CD4-positive, alpha-beta T cell treated with Interleukin-15 for 1 hour (primary cell): ENCODE results near the gene RPRD1A.
"Not testable (repeated sequence)": the region's sequence is repeated elsewhere in the genome, so short reads cannot be mapped to it uniquely, and the experiment has no call there.

Experiments
- DNase-seq: peaks from one replicate; pipeline ENCODE4 v3.0.0-alpha.2; 2020

The RPRD1A gene, protein sequence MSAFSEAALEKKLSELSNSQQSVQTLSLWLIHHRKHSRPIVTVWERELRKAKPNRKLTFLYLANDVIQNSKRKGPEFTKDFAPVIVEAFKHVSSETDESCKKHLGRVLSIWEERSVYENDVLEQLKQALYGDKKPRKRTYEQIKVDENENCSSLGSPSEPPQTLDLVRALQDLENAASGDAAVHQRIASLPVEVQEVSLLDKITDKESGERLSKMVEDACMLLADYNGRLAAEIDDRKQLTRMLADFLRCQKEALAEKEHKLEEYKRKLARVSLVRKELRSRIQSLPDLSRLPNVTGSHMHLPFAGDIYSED

DNA sequence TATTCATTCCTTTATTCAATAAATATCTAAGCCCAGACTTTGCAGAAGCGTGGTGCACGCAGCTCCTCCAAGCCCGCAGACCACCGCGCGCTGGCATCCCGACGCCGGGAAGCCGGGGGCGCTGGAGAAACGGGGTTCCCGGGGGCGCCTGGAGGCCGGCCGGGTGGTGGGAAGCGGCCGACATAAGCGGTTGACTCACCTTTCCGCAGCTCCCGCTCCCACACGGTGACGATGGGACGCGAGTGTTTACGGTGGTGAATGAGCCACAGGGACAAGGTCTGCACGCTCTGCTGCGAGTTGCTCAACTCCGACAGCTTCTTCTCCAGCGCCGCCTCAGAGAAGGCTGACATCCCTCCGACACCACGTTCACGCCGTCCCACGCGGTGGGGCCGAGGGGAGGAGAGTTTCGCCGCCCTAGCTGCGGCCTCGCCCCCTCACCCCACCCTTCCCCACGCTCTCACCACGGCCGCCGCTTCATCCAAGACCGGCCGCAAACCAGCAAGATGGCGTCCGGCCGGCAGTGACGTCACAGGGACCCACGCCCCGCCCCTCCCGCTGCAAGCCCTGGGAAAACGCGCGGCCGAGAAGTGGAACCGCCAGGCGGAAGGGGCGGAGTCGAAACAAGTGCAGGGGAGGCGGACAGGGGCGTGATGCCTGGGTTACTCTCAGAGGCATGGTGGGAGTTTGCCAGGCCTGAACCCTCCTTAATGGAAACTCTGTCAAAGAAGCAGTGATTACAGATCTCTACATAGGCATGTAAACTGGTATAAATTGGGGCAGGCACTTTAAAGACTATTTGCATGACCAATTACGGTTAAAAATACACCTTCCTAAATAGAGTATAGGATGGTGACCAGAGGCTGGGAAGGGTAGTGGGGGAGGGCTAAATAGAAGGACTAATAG is at the start of gene RPRD1A:
Gene RPRD1A (minus strand): TSS at position 505 of the 903 bp plus-strand sequence. CDS start 155 bp downstream, at position 350.
- peak; percentile 96 for DNase-seq

DNA sequence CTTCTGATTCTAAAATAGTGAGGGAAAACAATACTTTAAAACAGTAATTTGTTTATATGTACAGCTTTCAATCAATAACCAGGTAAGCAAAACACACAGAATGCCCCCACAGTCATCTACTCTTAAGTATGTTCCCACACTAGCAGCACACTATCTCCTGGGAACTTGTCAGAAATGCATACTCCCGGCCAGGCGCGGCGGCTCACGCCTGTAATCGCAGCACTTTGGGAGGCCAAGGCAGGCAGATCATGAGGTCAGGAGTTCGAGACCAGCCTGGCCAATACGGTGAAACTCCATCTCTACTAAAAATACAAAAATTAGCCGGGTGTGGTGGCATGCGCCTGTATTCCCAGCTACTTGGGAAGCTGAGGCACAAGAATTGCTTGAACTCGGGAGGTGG is 49.4 kb upstream of the RPRD1A start:
- DNase-seq, result not testable (repeated sequence)

DNA sequence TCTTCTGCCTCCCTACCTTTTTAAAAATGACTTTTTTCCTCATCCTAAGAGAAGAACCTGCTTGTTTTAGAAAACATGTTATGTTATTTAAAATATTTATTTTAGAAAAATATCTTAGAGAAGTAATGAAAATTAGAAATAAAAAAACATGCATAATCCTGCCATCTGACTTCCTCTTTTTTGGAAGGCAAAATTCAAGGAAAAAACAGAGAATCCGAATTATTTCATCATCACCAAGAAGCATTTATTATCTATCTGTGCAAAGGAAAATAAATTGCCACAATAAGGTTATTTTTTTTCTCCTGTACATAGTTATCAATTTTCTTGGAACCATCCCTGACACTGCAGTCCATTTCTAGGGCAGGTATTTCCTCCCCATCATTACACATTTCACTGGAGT is 47.4 kb upstream of the RPRD1A start:
- no peak for DNase-seq

DNA sequence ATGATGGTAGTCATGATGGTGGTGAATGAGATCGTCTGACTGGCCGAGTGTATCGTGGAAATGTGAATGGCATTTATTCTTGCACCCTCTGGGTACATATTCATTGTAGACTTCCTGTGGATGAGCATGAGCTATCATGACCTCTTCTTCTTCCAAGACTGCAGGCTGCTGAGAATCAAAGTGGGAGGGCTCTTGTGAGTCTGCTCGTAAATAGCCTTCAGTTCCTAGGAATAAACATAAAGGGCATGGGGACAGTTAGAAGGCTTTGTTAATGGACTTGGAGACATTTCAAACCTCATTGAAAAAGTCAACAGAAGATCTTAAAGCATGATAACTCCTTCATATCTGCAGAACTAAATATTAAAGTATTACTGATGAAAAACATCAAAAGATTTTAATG is 46.9 kb upstream of the RPRD1A start:
- no peak for DNase-seq

DNA sequence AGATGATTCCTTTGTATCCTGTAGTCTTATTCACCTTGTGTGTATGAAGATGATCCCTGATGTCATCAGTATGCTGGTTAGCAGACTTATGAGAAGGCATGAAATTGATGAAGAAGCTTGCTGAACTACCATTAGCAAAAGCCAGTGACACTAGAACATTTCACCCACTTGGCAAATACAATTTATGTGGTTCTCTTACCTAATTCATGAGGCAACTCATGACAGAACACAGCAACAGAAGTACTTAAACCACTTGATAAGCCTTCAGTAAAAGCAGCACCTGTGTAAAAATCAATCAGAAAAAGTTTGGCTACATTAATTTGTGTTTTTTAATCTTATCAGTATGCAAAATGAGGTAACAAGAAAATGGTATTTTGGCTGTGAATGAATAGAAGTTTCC is 44.9 kb upstream of the RPRD1A start:
- DNase-seq, result no peak

DNA sequence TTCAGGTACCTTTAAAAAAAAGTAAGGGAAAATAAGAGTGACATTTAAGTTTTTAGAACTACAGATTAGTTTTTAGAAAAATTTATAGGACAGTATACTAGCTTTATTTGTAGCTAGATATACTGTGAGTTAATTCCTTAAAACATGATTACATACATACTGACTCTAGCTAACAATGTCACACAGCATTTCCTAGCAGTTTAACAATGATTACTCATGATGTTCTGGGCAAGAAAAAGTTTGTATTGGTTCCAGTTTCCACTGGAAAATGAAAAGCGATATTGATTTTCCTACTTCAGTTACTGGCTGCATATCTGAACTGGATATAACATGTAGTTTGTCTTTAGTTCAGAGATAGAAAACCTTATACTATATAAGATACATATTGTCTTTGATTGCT is 42.4 kb upstream of the RPRD1A start:
- DNase-seq, result no peak

DNA sequence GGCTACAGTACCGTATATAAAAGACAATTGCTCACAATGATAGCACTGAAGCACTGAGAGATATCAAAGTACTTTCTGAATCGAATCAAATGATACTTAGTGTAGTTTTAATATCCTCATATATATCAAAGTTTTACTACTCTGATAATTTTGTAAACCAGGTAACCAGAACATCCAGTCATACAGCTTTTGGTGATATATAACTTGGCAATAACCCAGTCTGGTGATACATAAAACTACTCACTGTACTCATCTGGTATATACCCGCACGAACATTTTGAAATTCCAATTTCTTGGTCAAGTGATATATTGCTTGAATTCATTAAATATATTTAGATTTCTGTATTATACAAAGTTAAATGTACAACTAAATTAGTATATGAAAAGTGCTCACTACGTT is 41.2 kb upstream of the RPRD1A start:
- no peak for DNase-seq

DNA sequence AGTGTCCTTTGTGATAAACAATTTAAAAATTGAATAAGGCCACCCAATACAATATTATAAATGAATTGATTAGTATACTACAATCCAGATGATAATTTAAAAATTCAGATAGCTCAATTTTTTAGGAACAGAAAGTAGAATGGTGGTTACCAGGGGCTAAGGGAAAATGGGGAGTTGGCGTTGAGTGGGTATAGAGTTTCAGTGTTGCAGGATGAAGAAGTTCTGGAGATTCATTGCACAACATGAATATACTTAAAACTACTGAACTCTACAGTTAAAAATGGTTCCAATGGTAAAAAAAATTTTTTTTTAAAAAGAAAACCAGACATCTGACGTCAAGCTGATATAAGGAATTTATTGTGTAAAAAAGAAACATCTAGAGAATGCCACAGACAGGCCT is 40.8 kb upstream of the RPRD1A start:
- DNase-seq, result no peak

DNA sequence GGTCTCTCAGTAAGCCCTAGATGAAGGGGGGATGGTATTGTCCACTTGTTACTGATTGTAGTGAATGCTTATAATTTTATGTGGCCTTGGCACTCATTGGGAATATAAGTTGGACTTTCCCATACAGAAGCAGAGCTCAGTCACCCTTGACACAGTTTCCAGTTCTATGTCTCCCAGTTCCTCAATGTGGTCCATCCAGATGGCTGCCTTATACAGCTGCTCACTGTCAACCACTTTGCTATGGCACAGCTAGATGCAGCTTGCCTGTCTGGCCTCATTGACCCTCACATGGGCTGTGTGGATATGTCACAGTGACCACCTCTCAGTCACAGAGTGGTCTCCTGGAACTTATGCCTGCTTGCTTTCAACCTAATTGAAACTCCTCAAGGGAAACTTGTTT is 40.1 kb upstream of the RPRD1A start:
- DNase-seq, result no peak

DNA sequence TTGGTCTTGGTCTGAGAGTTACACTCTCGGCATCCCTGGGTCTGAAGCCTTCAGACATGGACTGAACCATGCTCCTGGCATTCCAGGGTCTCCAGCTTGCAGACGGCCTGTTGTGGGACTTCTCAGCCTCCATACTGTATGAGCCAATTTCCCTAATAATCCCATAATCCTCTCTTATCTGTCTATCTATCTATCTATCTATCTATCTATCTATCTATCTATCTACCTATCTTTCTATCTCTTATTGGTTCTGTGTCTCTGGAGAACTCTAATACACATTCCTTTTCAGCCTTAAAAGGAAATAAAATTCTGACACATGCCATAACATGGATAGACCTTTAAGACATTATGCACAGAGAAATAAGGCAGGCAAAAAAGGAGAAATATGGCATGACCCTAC is 37.4 kb upstream of the RPRD1A start:
- DNase-seq, result no peak

DNA sequence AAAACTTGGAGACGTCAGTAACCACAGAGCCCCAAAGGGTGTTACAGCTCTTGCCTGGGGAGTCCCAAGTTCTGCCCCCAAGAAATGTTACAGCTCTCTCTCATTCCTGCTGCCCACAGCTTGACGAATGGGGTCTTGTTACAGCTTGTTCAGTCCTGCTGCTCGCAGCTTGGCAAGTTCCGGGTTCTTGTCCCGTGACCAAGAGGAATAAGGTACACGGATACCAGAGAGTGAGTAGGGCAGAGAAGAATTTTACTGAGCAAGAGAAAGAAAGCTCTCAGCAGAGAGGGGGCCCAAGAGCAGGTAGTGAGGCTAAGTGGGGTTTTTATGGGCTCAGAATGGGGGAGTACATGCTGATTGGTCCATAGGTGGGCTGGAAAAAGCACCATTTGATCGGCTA is 34.6 kb upstream of the RPRD1A start:
- DNase-seq, result no peak

DNA sequence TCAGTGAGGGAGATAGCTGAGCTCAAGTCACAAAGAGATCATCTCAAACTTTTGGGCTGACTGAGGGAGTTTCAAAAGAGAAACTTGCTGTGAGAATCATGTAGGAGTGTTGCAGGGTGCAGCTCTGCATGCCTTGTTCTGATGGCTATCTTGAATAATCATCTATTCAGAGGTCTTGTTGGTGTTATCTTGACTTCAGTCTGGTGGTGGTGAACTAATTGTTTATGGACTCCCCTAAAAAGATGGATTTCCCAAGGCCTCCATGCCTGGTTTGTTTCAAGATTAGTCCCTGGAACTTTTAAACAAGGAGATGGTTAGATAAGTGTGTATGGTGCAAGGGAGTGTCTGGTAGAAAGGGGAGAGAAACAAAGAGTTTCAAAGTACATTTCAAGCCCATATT is 32.0 kb upstream of the RPRD1A start:
- DNase-seq, result no peak

DNA sequence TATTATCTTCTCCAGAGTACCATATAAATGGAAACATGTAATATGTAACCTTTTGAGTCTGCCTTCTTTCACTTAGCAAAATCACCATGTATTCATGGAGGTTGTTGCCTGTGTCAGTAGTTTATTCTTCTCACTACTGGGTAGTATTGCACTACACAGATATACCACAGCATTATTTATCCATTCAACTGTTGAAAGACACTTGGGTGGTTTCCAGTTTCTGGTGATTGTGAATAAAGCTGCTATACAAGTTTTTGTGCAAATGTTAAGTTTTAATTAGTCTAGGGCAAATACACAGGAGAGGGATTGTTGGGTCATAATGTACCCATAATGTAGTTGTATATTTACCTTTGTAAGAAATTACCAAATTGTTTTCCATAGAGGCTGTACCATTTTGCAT is 29.6 kb upstream of the RPRD1A start:
- no peak for DNase-seq

DNA sequence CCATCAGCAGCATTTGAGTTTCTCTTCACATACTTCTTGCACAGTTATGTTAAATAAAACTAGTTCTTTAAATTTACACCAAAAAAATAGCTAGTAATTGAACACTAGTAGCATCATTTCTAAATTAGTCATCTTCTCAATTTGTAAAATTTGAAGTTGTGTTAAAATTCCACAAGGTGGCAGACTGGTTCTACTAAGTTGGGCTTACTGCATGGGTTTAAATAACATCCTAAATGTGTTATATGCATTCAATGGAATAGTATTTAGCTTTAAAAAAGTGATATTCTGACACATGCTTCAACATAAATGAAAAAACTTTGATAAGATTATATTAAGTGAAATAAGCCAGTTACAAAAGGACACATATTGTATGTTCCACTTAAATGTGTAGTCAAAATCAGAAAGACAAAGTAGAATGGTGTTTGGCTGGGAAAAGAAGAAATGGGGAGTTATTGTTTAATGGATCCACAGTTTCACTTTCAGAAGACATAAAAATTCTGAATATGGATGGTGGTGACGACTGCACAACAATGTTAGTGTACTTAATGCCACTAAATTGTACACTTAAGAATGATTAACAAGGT is 28.7 kb upstream of the RPRD1A start:
- no peak for DNase-seq

DNA sequence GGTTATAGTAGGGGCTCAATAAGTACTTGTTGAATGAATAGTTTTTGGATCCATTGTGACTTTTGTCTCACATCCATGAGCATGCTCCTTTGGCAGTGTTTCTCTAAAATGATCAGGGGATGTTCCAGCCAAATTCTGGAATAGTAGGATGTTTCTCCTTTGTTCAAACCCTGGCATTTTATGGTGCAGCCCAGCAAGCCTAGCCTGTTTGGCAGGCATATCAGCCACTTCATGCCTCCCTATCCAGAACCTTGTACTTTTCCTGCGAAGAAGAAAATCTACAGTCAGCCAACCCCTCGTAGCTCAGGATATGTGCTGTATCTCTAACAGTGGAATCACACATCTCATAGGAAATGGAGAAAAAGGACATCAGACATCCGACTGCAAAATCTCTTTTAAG is 27.1 kb upstream of the RPRD1A start:
- no peak for DNase-seq

DNA sequence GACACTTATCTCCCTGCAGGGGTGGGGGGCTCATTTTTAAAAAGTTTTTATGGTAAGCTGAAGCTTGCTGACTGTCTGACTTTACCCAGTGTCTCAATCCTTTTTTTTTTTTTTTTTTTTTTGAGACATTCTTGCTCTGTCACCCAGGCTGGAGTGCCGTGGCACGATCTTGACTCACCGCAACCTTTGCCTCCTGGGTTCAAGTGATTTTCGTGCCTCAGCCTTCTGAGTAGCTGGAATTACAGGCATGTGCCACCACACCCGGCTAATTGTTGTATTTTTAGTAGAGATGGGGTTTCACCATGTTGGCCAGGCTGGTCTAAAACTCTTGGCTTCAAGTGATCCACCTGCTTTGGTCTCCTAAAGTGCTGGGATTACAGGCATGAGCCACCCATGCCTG is 24.8 kb upstream of the RPRD1A start:
- not testable (repeated sequence) for DNase-seq

DNA sequence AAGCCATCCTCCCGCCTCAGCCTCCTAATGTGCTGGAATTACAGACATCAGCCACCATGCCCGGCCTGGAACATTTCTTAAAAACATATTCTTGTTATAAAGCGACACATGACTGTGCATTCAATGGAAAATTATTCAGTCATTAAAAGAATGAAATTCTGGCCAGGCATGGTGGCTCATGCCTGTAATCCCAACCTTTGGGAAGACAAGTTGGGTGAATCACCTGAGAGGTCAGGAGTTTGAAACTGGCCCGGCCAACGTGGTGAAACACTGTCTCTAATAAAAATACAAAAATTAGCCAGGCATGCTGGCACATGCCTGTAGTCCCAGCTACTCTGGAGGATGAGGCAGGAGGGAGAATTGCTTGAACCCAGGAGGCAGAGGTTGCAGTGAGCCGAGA is 21.6 kb upstream of the RPRD1A start:
- DNase-seq, result no peak

DNA sequence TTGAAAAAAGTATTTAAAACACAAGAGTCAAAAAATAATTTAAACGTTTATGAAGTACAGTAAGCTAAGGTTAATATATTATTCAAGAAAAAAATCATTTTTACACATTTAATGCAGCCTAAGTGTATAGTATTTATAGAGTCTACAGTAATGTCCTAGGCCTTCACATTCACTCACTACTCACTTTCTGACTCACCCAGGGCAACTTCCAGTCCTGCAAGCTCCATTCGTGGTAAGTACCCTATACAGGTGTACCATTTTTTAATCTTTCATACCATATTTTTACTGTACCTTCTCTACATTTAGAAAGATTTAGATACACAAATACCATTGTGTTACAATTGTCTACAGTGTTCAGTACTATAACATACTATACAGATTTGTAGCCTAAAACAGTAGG is 20.9 kb upstream of the RPRD1A start:
- no peak for DNase-seq

DNA sequence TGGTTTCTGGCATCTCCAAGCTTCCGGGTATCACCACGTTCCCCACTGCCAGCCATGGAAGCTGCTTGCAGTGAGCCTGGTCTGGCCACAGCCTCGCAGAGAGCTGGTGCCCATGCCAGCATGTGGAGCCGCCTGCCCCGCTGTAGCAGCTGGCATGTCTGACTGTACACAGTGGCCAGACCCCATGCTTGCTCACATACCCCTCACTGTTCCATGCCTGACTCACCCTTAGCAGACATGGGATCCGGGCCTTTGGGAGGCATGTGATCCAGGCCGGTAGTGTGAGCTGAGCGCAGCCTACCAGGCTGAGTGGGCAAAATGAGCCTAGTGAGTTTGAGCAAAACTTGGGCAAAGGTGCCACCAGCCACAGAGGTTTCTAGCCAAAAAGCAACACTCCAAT is 18.8 kb upstream of the RPRD1A start:
- no peak for DNase-seq

DNA sequence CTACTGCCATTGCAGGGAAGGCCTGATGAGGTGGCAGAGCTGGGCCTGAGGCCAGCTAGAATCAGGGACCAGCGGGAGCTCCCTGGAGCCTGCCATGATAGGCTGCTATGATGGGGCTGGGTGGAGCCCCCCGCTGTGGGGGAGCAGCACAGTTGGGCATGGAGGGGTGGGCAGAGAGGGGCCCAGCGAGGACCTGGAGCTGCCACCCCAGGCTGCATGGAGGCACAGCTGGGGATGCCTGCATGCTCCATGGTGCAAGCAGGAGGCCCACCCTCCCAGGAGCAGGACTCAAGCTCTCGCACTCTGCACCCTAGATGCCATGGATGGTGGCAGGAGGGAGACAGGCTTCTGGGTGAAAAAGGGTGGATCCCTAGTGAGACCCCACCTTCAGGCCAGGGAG is 17.8 kb upstream of the RPRD1A start:
- no peak for DNase-seq

DNA sequence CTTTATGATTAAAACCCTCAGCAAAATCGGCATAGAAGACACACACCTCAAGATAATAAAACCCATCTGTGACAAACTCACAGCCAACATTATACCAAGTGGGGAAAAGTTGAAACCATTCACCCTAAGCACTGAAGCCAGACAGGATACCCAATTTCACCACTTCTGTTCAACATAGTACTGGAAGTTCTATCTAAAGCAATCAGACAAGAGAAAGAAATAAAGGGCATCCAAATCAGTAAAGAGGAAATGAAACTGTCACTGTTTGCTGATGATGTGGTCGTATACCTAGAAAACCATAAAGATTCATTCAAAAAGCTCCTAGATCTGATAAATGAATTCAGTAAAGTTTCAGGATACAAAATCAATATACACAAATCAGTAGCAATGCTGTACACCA is 16.4 kb upstream of the RPRD1A start:
- no peak for DNase-seq

DNA sequence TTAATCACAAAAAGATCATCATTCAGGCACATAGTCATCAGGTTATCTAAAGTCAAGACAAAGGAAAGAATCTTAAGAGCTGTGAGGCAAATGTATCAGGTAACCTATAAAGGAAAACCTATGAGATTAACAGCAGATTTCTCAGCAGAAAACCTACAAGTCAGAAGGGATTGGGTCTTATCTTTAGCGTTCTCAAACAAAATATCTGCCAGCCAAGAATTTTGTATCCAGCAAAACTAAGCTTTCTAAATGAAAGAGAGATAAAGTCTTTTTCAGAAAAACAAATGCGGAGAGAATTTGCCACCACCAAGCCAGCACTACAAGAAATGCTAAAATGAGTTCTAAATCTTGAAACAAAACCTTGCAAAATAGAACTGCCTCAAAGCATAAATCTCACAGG is 13.8 kb upstream of the RPRD1A start:
- DNase-seq, result not testable (repeated sequence)

DNA sequence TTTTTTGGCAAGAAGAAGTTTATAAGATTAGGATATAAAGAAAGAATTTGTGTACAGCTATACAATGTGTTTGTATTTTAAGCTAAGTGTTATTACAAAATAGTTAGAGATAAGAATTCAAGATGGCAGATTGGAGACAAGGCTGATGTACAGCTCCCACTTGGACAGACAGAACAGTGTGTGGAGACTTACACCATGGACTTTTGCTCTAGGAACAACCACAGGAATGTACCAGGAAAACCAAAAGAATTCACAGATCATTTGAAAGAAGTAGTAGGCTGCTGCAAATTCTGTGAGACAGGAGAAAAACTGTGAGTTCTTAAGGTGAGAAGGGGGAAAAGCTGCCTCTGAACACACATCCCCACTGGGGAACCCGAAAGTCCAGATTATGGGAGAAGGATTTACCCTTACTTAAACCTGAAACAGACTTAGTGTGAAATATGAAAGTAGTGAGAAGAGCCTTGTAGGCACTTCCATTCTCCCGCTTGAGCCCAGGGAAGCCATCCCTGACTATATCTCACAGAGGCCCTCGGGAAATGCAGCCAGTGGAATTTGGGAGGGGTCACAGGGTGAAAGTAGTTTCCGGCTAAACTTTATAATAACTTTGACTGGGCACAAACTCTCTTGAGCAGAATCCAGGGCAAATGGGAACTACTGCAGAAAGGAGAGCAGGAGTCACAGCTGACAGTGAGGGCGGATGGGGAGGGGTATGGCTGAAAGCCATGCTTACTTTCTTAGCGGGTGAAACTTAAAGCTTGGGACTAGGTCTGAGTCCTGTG is 11.6 kb upstream of the RPRD1A start:
- DNase-seq, result no peak
